Adrenal gland (tissue), 5 donors: ENCODE results near the gene LMNA.

ENCODE experiments used
- CTCF ChIP-seq, 6 experiments: fragments of 450-650 bp in 4 of 6; fragments of 200-600 bp in 2 of 6; sonication (generic) in 1 of 6; IDR thresholded peaks; 1 replicate in 5 of 6; 2 replicates in 1 of 6; pipeline versions ENCODE4 v1.5.1 to v1.8.0; 2016 to 2021; ENCODE audit warnings: antibody characterized with exemption in 6 of 6, mild to moderate bottlenecking in 2 of 6, moderate library complexity in 1 of 6
- POLR2A ChIP-seq, 2 donors: fragments of 450-650 bp; IDR thresholded peaks; one replicate each; pipeline ENCODE4 v1.6.1; 2017; ENCODE audit warnings: antibody characterized with exemption in 2 of 2, mild to moderate bottlenecking in 2 of 2, moderate library complexity in 1 of 2
- donor health status: DM: no; HTN: no; CAD: no.

GRCh38 chr1:156112276-156113137 is 2.0 kb upstream of the LMNA start:
- no peak for TF ChIP-seq CTCF (IDR thresholded peaks at IDR 0.05)
- TF ChIP-seq POLR2A (IDR thresholded peaks at IDR 0.05): no peak
